Fibroblast of lung (primary cell): ENCODE measurements around the gene INSIG1. TPM values are rescaled to one million over a fixed set of nuclear protein-coding genes. Genes with fewer than 3 reads are reported as not detected.

Experiments
- DNase-seq, 2 donors: peaks; one replicate each; pipeline versions ENCODE4 v3.0.0 to v3.0.0-alpha.2; 2010; ENCODE audit warnings: low read depth in 2 of 2
- H2AFZ ChIP-seq: 2 replicates; pipeline ENCODE4 v1.5.1; 2012; ENCODE audit warnings: low read length, control low read depth, inconsistent platforms
- H3K27ac ChIP-seq: 2 replicates; pipeline ENCODE4 v1.5.1; 2011; ENCODE audit warnings: low read length, control low read depth; ENCODE audit not compliant: insufficient read depth
- H3K27me3 ChIP-seq: 2 replicates; pipeline ENCODE4 v1.5.1; 2011; ENCODE audit warnings: mild to moderate bottlenecking, low read length; ENCODE audit not compliant: control insufficient read depth, insufficient read depth
- H3K36me3 ChIP-seq: 2 replicates; pipeline ENCODE4 v1.5.1; 2011; ENCODE audit warnings: low read length; ENCODE audit not compliant: control insufficient read depth, insufficient read depth
- H3K4me1 ChIP-seq: 2 replicates; pipeline ENCODE4 v1.5.1; 2011; ENCODE audit warnings: low read length; ENCODE audit not compliant: control insufficient read depth, insufficient read depth; ENCODE audit errors: extremely low read depth
- H3K4me2 ChIP-seq: 2 replicates; pipeline ENCODE4 v1.5.1; 2011; ENCODE audit warnings: low read length, control low read depth; ENCODE audit not compliant: insufficient read depth; ENCODE audit errors: extremely low read depth
- H3K4me3 ChIP-seq, 4 experiments: fragments of 200-600 bp in 1 of 4; sonication (generic) in 1 of 4; replicated peaks in 1 of 4; 2 replicates each; pipeline ENCODE4 v1.5.1; 2011 to 2016; ENCODE audit warnings: low read length in 4 of 4, low read depth in 3 of 4, mild to moderate bottlenecking in 3 of 4, control low read depth in 2 of 4, inconsistent platforms in 1 of 4, mixed read lengths in 1 of 4; ENCODE audit not compliant: insufficient read depth in 1 of 4; ENCODE audit errors: control extremely low read depth in 1 of 4
- H3K79me2 ChIP-seq: 2 replicates; pipeline ENCODE4 v1.5.1; 2012; ENCODE audit warnings: mild to moderate bottlenecking, low read length, inconsistent platforms; ENCODE audit not compliant: control insufficient read depth, insufficient read depth
- H3K9ac ChIP-seq: 2 replicates; pipeline ENCODE4 v1.5.1; 2011; ENCODE audit warnings: mild to moderate bottlenecking, low read length, control low read depth; ENCODE audit not compliant: insufficient read depth
- H3K9me3 ChIP-seq: 2 replicates; pipeline ENCODE4 v1.5.1; 2012; ENCODE audit warnings: low read depth, low read length; ENCODE audit not compliant: control insufficient read depth, insufficient read depth
- H4K20me1 ChIP-seq: 2 replicates; pipeline ENCODE4 v1.5.1; 2011; ENCODE audit warnings: low read length; ENCODE audit not compliant: control insufficient read depth, insufficient read depth; ENCODE audit errors: extremely low read depth
- CTCF ChIP-seq, 2 donors: IDR thresholded peaks in 1 of 2; conservative IDR thresholded peaks in 1 of 2; 1 replicate in 1 of 2; 2 replicates in 1 of 2; pipeline ENCODE4 v1.5.1; 2011 to 2012; ENCODE audit warnings: low read length in 2 of 2, control low read depth in 1 of 2, inconsistent platforms in 1 of 2, low read depth in 1 of 2, mild to moderate bottlenecking in 1 of 2
- EZH2 ChIP-seq: IDR thresholded peaks from 2 replicates; pipeline ENCODE4 v1.5.1; 2012; ENCODE audit warnings: low read length, control low read depth, mild to moderate bottlenecking; ENCODE audit errors: missing control alignments
- polyA plus RNA-seq, 2 donors: library from polyadenylated mRNA; depleted of rRNA in 1 of 2; stranded (reverse) in 1 of 2; unstranded in 1 of 2; fragments of >200 nt; gene quantifications; 2 replicates each; pipeline ENCODE4 v1.2.1, GENCODE V29; 2011 to 2012; ENCODE audit warnings: missing spikeins in 1 of 2
- total RNA-seq: library from RNA; depleted of rRNA; stranded (reverse); fragments of >200 nt; gene quantifications from 2 replicates; pipeline ENCODE4 v1.2.1, GENCODE V29; 2014

The INSIG1 gene
- total and polyA plus RNA-seq, 2 donors (not counting 1 experiment from before 2014, with no cell fraction given), result 216 to 353 TPM

- H3K4me2 ChIP-seq, result no peak overlapping the region
- no peaks in the 10 kb centered on the region for H3K36me3 ChIP-seq
- no peak overlapping the region for H3K9ac ChIP-seq
- no peaks in the 10 kb centered on the region for H4K20me1 ChIP-seq
- H3K9me3 ChIP-seq, result no peaks in the 10 kb centered on the region
- H3K27me3 ChIP-seq, result peaks cover 9% of the 10 kb centered on the region
- no peaks in the 10 kb centered on the region for H3K4me1 ChIP-seq
- no peak overlapping the region for H3K27ac ChIP-seq
- DNase-seq, result no peak
- TF ChIP-seq EZH2 (no peak), CTCF (conservative IDR thresholded peaks at IDR 0.05 in 1 of 2, IDR thresholded peaks at IDR 0.05 in 1 of 2; ENCODE audit: low read depth in 1 of 2, low read length in 2 of 2) (no peak)
- H2AFZ ChIP-seq, result no peak overlapping the region
- H3K79me2 ChIP-seq, result no peaks in the 10 kb centered on the region
- H3K4me3 ChIP-seq, result no peak overlapping the region
Measured at GRCh38 chr7:155280446-155281397, 17.0 kb upstream of the INSIG1 start.

GRCh38 chr7:155281398-155281969 is 16.2 kb upstream of the INSIG1 start:
- H2AFZ ChIP-seq, result no peak overlapping the region
- no peaks in the 10 kb centered on the region for H3K36me3 ChIP-seq
- DNase-seq, result no peak
- TF ChIP-seq CTCF (conservative IDR thresholded peaks at IDR 0.05 in 1 of 2, IDR thresholded peaks at IDR 0.05 in 1 of 2; ENCODE audit: low read depth in 1 of 2, low read length in 2 of 2), result no peak
- no peak for TF ChIP-seq EZH2
- H3K27ac ChIP-seq, result no peak overlapping the region
- no peak overlapping the region for H3K9ac ChIP-seq
- H4K20me1 ChIP-seq, result no peaks in the 10 kb centered on the region
- peaks cover 9% of the 10 kb centered on the region for H3K27me3 ChIP-seq
- no peak overlapping the region for H3K4me2 ChIP-seq
- no peak overlapping the region for H3K4me3 ChIP-seq
- H3K9me3 ChIP-seq, result no peaks in the 10 kb centered on the region
- H3K79me2 ChIP-seq, result no peaks in the 10 kb centered on the region
- no peaks in the 10 kb centered on the region for H3K4me1 ChIP-seq

- Histone ChIP-seq H3K4me1 (no peaks in the 10 kb centered on the region), H3K27ac (no peak overlapping the region), H2AFZ (no peak overlapping the region), H3K9me3 (no peaks in the 10 kb centered on the region), H3K4me3 (no peak overlapping the region), H3K36me3 (no peaks in the 10 kb centered on the region), H3K27me3 (peaks cover 9% of the 10 kb centered on the region), H4K20me1 (no peaks in the 10 kb centered on the region), H3K79me2 (no peaks in the 10 kb centered on the region), H3K9ac (no peak overlapping the region), H3K4me2 (no peak overlapping the region)
- no peak for DNase-seq
- TF ChIP-seq EZH2 (no peak), CTCF (conservative IDR thresholded peaks at IDR 0.05 in 1 of 2, IDR thresholded peaks at IDR 0.05 in 1 of 2; ENCODE audit: low read depth in 1 of 2, low read length in 2 of 2) (no peak)
Measured at GRCh38 chr7:155282671-155283070, 15.0 kb upstream of the INSIG1 start.
